ENCODE data around the gene AP1M1.

DNA sequence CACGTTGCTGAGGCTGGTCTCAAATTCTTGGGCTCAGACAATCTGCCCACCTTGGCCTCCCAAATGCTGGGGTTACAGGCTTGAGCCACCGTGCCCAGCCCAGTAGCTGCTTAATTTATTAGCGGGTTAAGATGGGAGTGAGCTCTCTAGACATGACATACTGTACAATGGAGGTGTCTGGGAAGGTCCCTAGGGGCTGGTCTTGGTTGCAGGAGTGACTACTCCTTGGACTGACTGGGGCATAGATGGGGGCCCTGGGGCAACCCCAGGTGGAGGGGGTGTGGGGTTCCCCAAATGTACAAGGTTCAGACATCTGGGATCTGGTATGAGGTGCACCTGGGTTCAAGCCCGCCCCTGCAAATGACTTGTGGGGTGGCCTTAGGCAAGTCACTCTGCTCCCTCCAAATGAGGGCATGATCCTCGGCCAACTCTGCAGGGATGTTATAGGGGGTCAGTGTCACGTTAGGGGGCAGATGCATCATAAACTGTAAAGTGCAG lies 37.2 kb upstream of the AP1M1 start:
- no peak for TF ChIP-seq ZFP30 (CRISPR knock-in tag; IDR thresholded peaks at IDR 0.05)
- no peak for TF ChIP-seq TSHZ2 (CRISPR knock-in tag; IDR thresholded peaks at IDR 0.05)
- TF ChIP-seq CREB5 (CRISPR knock-in tag; IDR thresholded peaks at IDR 0.05; ENCODE audit: low read depth), result no peak
- no peak for TF ChIP-seq SNAI2 (CRISPR knock-in tag; IDR thresholded peaks at IDR 0.05)
- no peak for TF ChIP-seq ISL1 (CRISPR knock-in tag; IDR thresholded peaks at IDR 0.05)
- TF ChIP-seq ZC3H10 (CRISPR knock-in tag; IDR thresholded peaks at IDR 0.05), result no peak
- TF ChIP-seq POU6F1 (CRISPR knock-in tag; IDR thresholded peaks at IDR 0.05; ENCODE audit: borderline replicate concordance, low read depth), result no peak
- TF ChIP-seq PPARA (CRISPR knock-in tag; IDR thresholded peaks at IDR 0.05; ENCODE audit: borderline replicate concordance), result no peak
- TF ChIP-seq ESRRG (CRISPR knock-in tag; IDR thresholded peaks at IDR 0.05), result no peak
- TF ChIP-seq ARNTL (CRISPR knock-in tag; IDR thresholded peaks at IDR 0.05; ENCODE audit: borderline replicate concordance, low read depth), result no peak
